ENCODE data around the gene TMCO4.

GRCh38 chr1:19728413-19729145 is 71.1 kb downstream of the TMCO4 start:
- TF ChIP-seq IRF2 (CRISPR knock-in tag; IDR thresholded peaks at IDR 0.05; ENCODE audit: borderline replicate concordance, low read depth): no peak
- TF ChIP-seq NR1H2 (CRISPR knock-in tag; IDR thresholded peaks at IDR 0.05): no peak
- TF ChIP-seq USF1 (CRISPR knock-in tag; IDR thresholded peaks at IDR 0.05): no peak
- no peak for TF ChIP-seq MAX (CRISPR knock-in tag; IDR thresholded peaks at IDR 0.05)
- no peak for TF ChIP-seq E2F1 (CRISPR knock-in tag; IDR thresholded peaks at IDR 0.05)
- no peak for TF ChIP-seq CTCF (IDR thresholded peaks at IDR 0.05)
